Astrocyte (in vitro differentiated cells and primary cell): ENCODE data around the gene GPR179.

Source experiments
- EZH2 ChIP-seq: IDR thresholded peaks from 2 replicates; pipeline ENCODE4 v1.6.1; 2012; ENCODE audit warnings: mild to moderate bottlenecking, low read length, inconsistent platforms; ENCODE audit not compliant: insufficient read depth
- TF ChIP-seq, protein P1 (sequence below): IDR thresholded peaks from 2 replicates; pipeline ENCODE4 v1.5.1; 2011; ENCODE audit warnings: low read depth, mild to moderate bottlenecking, inconsistent platforms, low read length, moderate library complexity; ENCODE audit not compliant: insufficient read depth

DNA sequence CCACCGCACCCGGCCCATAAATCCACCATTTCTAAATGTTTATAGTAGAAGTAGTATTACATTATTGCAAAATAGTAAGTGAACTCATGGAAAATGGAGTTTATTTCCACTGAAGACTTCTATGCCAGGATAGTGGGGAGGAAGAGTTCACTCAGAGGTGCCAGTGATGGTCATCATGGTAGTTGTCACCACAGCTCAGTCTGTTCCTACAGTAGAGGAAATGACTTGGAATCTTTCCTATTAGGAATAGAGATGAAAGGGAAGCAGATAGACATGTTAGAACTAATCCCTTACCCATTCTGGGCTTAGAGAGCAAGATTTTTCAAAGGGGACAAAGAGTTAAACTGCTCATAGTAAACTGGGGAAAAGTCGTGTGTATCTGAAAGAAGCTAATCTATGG lies 26.7 kb downstream of the GPR179 start:
- no peak for TF ChIP-seq EZH2
- TF ChIP-seq, protein P1, sequence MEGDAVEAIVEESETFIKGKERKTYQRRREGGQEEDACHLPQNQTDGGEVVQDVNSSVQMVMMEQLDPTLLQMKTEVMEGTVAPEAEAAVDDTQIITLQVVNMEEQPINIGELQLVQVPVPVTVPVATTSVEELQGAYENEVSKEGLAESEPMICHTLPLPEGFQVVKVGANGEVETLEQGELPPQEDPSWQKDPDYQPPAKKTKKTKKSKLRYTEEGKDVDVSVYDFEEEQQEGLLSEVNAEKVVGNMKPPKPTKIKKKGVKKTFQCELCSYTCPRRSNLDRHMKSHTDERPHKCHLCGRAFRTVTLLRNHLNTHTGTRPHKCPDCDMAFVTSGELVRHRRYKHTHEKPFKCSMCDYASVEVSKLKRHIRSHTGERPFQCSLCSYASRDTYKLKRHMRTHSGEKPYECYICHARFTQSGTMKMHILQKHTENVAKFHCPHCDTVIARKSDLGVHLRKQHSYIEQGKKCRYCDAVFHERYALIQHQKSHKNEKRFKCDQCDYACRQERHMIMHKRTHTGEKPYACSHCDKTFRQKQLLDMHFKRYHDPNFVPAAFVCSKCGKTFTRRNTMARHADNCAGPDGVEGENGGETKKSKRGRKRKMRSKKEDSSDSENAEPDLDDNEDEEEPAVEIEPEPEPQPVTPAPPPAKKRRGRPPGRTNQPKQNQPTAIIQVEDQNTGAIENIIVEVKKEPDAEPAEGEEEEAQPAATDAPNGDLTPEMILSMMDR = no peak
